NCI-H1417 treated with DMSO at 0.1 percent for 48 hours (cell line): ENCODE data around the gene EFCAB6.

ENCODE experiments used
- DNase-seq: peaks from one replicate; lab custom pipeline; 2025; lab: John Stamatoyannopoulos, UW

EFCAB6 gene

GRCh38 chr22:43812149-43812842 is at the start of gene EFCAB6:
Gene EFCAB6, minus strand, starts transcription at chr22:43812305. Its CDS starts 29,987 bp downstream, at chr22:43782318.
- peak; percentile 70 for DNase-seq

GRCh38 chr22:43861529-43861928 is 49.4 kb upstream of the EFCAB6 start:
- DNase-seq = no peak

GRCh38 chr22:43860831-43861230 is 48.7 kb upstream of the EFCAB6 start:
- no peak for DNase-seq

GRCh38 chr22:43860126-43860525 is 48.0 kb upstream of the EFCAB6 start:
- DNase-seq = no peak

GRCh38 chr22:43859621-43860020 is 47.5 kb upstream of the EFCAB6 start:
- no peak for DNase-seq

- DNase-seq = no peak
These were observed 47.1 kb upstream of the EFCAB6 start for GRCh38 chr22:43859176-43859575.

GRCh38 chr22:43858156-43858895 is 46.2 kb upstream of the EFCAB6 start:
- DNase-seq = no peak

GRCh38 chr22:43857367-43857766 is 45.3 kb upstream of the EFCAB6 start:
- no peak for DNase-seq

- no peak for DNase-seq
These were observed 43.3 kb upstream of the EFCAB6 start for GRCh38 chr22:43855431-43855830.

GRCh38 chr22:43854786-43855271 is 42.7 kb upstream of the EFCAB6 start:
- DNase-seq = no peak

- no peak for DNase-seq
These were observed 42.1 kb upstream of the EFCAB6 start for GRCh38 chr22:43854121-43854785.

GRCh38 chr22:43853328-43853931 is 41.3 kb upstream of the EFCAB6 start:
- DNase-seq = no peak

- DNase-seq = no peak
These were observed 40.6 kb upstream of the EFCAB6 start for GRCh38 chr22:43852573-43853327.

- no peak for DNase-seq
These were observed 39.8 kb upstream of the EFCAB6 start for GRCh38 chr22:43851979-43852307.

GRCh38 chr22:43851058-43851978 is 39.2 kb upstream of the EFCAB6 start:
- DNase-seq = no peak

- DNase-seq = no peak
These were observed 38.4 kb upstream of the EFCAB6 start for GRCh38 chr22:43850529-43850928.

GRCh38 chr22:43849731-43850130 is 37.6 kb upstream of the EFCAB6 start:
- DNase-seq = no peak

GRCh38 chr22:43848366-43849171 is 36.5 kb upstream of the EFCAB6 start:
- DNase-seq = no peak

- no peak for DNase-seq
These were observed 35.5 kb upstream of the EFCAB6 start for GRCh38 chr22:43847376-43848289.
